ENCODE measurements around the gene PTPRN2. TPM values are rescaled to one million over a fixed set of nuclear protein-coding genes. Genes with fewer than 3 reads are reported as not detected.

Gene PTPRN2
- total and polyA plus RNA-seq, 2 of the 8 experiments (the other 6 are each of a cell fraction or from before 2014, with no cell fraction given) = 2.6 to 4.5 TPM

GRCh38 chr7:157543791-157544190 is 1043.8 kb downstream of the PTPRN2 start:
- H3K9me3 ChIP-seq (ENCODE audit: insufficient read depth in 2 of 2, low read depth in 1 of 2, low read length in 1 of 2) = no peaks in the 10 kb centered on the region
- peaks cover 5% of the 10 kb centered on the region; the same call in 1 of the 2 replicates for H3K23me2 ChIP-seq (ENCODE audit: low read depth, low read length)
- ChIA-PET POLR2A (ENCODE audit: partially characterized antibody) (no interaction called here), CTCF (ENCODE audit: partially characterized antibody) (interaction anchor here (0.6 to 1.4 kb wide), 2 partner anchors 69 to 947 kb away, joined by 3 to 4 read pairs; no protein-coding TSS in a partner anchor)
- peak overlapping the region; percentile 81; the same call in 1 of the 2 replicates for H2BK5ac ChIP-seq (ENCODE audit: low read depth, low read length)
- no peaks in the 10 kb centered on the region; a peak in 1 of 7 replicates for H3K27me3 ChIP-seq (replicated peaks in 1 of 4; ENCODE audit: control insufficient read depth in 3 of 4, extremely low read depth in 1 of 4, insufficient read depth in 3 of 4, low read length in 3 of 4)
- no peak for DNase-seq (ENCODE audit: low read depth in 1 of 2, low spot score in 2 of 2)
- H3K56ac ChIP-seq (replicated peaks; ENCODE audit: insufficient read length, low read depth, low read length) = no peak overlapping the region
- H3K4me2 ChIP-seq (ENCODE audit: insufficient read depth in 1 of 2, low read depth in 2 of 2, low read length in 2 of 2) = no peak overlapping the region
- no peak overlapping the region for H3K9ac ChIP-seq (replicated peaks in 1 of 4; ENCODE audit: extremely low read depth in 1 of 4, low read depth in 3 of 4, low read length in 3 of 4)
- peak overlapping the region; percentile 82 for H4K91ac ChIP-seq (replicated peaks; ENCODE audit: insufficient read length, low read length)
- H3K79me2 ChIP-seq (ENCODE audit: control insufficient read depth in 1 of 2, insufficient read depth in 2 of 2, low read length in 2 of 2) = no peaks in the 10 kb centered on the region
- H2BK20ac ChIP-seq (ENCODE audit: low read length) = no peak overlapping the region
- no peak overlapping the region for H4K5ac ChIP-seq (ENCODE audit: insufficient read length, low read depth, low read length)
- H4K8ac ChIP-seq (ENCODE audit: extremely low read depth, insufficient read depth, low read length) = no peak overlapping the region
- peaks cover 0 to 7% of the 10 kb centered on the region in 2 experiments for H4K20me1 ChIP-seq (replicated peaks in 1 of 2; ENCODE audit: control insufficient read depth in 1 of 2, insufficient read depth in 2 of 2, low read length in 2 of 2)
- H3K18ac ChIP-seq (ENCODE audit: extremely low read depth, low read length) = no peak overlapping the region
- H2BK12ac ChIP-seq (ENCODE audit: low read depth, low read length) = no peak overlapping the region
- H2AFZ ChIP-seq (ENCODE audit: low read length) = no peak overlapping the region
- H3K36me3 ChIP-seq (ENCODE audit: control insufficient read depth in 2 of 4, insufficient read depth in 4 of 4, low read length in 3 of 4) = no peaks in the 10 kb centered on the region
- H3K79me1 ChIP-seq (ENCODE audit: low read depth, low read length) = no peaks in the 10 kb centered on the region
- no peak overlapping the region for H3K27ac ChIP-seq (ENCODE audit: low read depth, low read length)
- no peak for FAIRE-seq
- H3K4me1 ChIP-seq (replicated peaks in 1 of 4; ENCODE audit: control insufficient read depth in 3 of 4, insufficient read depth in 4 of 4, low read length in 3 of 4) = no peaks in the 10 kb centered on the region
- H2AK5ac ChIP-seq (ENCODE audit: low read depth, low read length) = no peak overlapping the region
- no peak overlapping the region for H3K14ac ChIP-seq (ENCODE audit: insufficient read length)
- H2BK15ac ChIP-seq (ENCODE audit: low read length) = no peak overlapping the region
- H3K23ac ChIP-seq (ENCODE audit: insufficient read length) = no peak overlapping the region
- H3K4ac ChIP-seq (replicated peaks; ENCODE audit: insufficient read length, low read depth, low read length) = no peak overlapping the region
- H2BK120ac ChIP-seq (replicated peaks; ENCODE audit: low read depth, low read length) = no peak overlapping the region
- WGBS, 2 experiments (ENCODE audit: extremely low coverage in 1 of 2, insufficient coverage in 1 of 2, insufficient read length in 1 of 2, insufficient replicate concordance in 2 of 2, low coverage in 1 of 2, low lambda C conversion rate in 2 of 2, missing lambda C conversion rate in 1 of 2) = 89 to 100% methylated on average over 3 to 12 of the region's 12 CpGs
- H3K4me3 ChIP-seq (ENCODE audit: extremely low read depth in 1 of 4, insufficient read depth in 2 of 4, low read depth in 3 of 4, low read length in 4 of 4) = no peak overlapping the region
- TF ChIP-seq GTF2F1 (IDR thresholded peaks at IDR 0.05; ENCODE audit: borderline replicate concordance, low read depth, low read length) (no peak), CHD1 (IDR thresholded peaks at IDR 0.05; ENCODE audit: low read depth, low read length) (no peak), HDAC6 (IDR thresholded peaks at IDR 0.05; ENCODE audit: low read depth, low read length) (no peak), RXRA (IDR thresholded peaks at IDR 0.05; ENCODE audit: insufficient read depth, low read depth, low read length) (no peak), CHD2 (IDR thresholded peaks at IDR 0.05; ENCODE audit: low read length) (no peak), CREB1 (IDR thresholded peaks at IDR 0.05) (no peak), SIRT6 (IDR thresholded peaks at IDR 0.05; ENCODE audit: low read length) (no peak), CTBP2 (IDR thresholded peaks at IDR 0.05; ENCODE audit: borderline replicate concordance, insufficient read depth, insufficient read length, low read length) (no peak), POU5F1 (IDR thresholded peaks at IDR 0.05; ENCODE audit: low read depth, low read length) (no peak)

Measured in H1 (cell line).